HG02981 (cell line): ENCODE measurements around the gene IPO9.
"Not testable (repeated sequence)": the region's sequence is repeated elsewhere in the genome, so short reads cannot be mapped to it uniquely, and the experiment has no call there.

Experiments used
- ATAC-seq: cut with Tn5 transposase; IDR thresholded peaks from one replicate; pipeline ENCODE4 v1.9.1; 2021; ENCODE audit warnings: mild to moderate bottlenecking, moderate library complexity; ENCODE audit not compliant: unreplicated experiment

Gene IPO9

GRCh38 chr1:201900476-201900875 is 71.5 kb downstream of the IPO9 start:
- ATAC-seq = no peak

GRCh38 chr1:201901036-201901435 is 72.1 kb downstream of the IPO9 start:
- ATAC-seq = not testable (repeated sequence)

- ATAC-seq = no peak
These were observed 73.2 kb downstream of the IPO9 start for GRCh38 chr1:201902198-201902597.

GRCh38 chr1:201903135-201903534 is 74.2 kb downstream of the IPO9 start:
- ATAC-seq = no peak

- no peak for ATAC-seq
These were observed 75.6 kb downstream of the IPO9 start for GRCh38 chr1:201904579-201904978.

GRCh38 chr1:201905234-201905890 is 76.4 kb downstream of the IPO9 start:
- ATAC-seq = no peak

- ATAC-seq = no peak
These were observed 77.4 kb downstream of the IPO9 start for GRCh38 chr1:201906336-201906735.

GRCh38 chr1:201907621-201908020 is 78.7 kb downstream of the IPO9 start:
- no peak for ATAC-seq

- no peak for ATAC-seq
These were observed 83.0 kb downstream of the IPO9 start for GRCh38 chr1:201911826-201912571.

- ATAC-seq = no peak
These were observed 83.9 kb downstream of the IPO9 start for GRCh38 chr1:201912832-201913231.

- no peak for ATAC-seq
These were observed 85.7 kb downstream of the IPO9 start for GRCh38 chr1:201914456-201915235.

GRCh38 chr1:201916649-201917249 is 87.8 kb downstream of the IPO9 start:
- no peak for ATAC-seq

- ATAC-seq = no peak
These were observed 88.5 kb downstream of the IPO9 start for GRCh38 chr1:201917362-201918033.

- no peak for ATAC-seq
These were observed 89.4 kb downstream of the IPO9 start for GRCh38 chr1:201918343-201918742.

- no peak for ATAC-seq
These were observed 93.1 kb downstream of the IPO9 start for GRCh38 chr1:201921952-201922558.

GRCh38 chr1:201925301-201925567 is 96.3 kb downstream of the IPO9 start:
- ATAC-seq = no peak

- no peak for ATAC-seq
These were observed 97.2 kb downstream of the IPO9 start for GRCh38 chr1:201925981-201926645.

GRCh38 chr1:201928266-201928665 is 99.3 kb downstream of the IPO9 start:
- ATAC-seq = no peak

GRCh38 chr1:201930137-201930536 is 101.2 kb downstream of the IPO9 start:
- ATAC-seq = no peak

- no peak for ATAC-seq
These were observed 101.8 kb downstream of the IPO9 start for GRCh38 chr1:201930803-201931202.
